Lung microvascular endothelial cell (primary cell): Measurements from ENCODE around the gene DACH1. TPM values are rescaled to one million over a fixed set of nuclear protein-coding genes. Genes with fewer than 3 reads are reported as not detected.

ENCODE experiments used
- DNase-seq, 2 donors: peaks; one replicate each; pipeline versions ENCODE4 v3.0.0 to v3.0.0-alpha.2; 2010; ENCODE audit warnings: low read depth in 2 of 2
- total RNA-seq: library from RNA; depleted of rRNA; stranded (reverse); fragments of >200 nt; gene quantifications from 2 replicates; pipeline ENCODE4 v1.2.1, GENCODE V29; 2014

DACH1 gene
- total RNA-seq, 1 donor from 2014 or later, result 0.20 TPM

- no peak for DNase-seq
Observed at GRCh38 chr13:71830736-71831135, 36.3 kb downstream of the DACH1 start.

- no peak for DNase-seq
Observed at GRCh38 chr13:71830323-71830722, 36.7 kb downstream of the DACH1 start.

DNA sequence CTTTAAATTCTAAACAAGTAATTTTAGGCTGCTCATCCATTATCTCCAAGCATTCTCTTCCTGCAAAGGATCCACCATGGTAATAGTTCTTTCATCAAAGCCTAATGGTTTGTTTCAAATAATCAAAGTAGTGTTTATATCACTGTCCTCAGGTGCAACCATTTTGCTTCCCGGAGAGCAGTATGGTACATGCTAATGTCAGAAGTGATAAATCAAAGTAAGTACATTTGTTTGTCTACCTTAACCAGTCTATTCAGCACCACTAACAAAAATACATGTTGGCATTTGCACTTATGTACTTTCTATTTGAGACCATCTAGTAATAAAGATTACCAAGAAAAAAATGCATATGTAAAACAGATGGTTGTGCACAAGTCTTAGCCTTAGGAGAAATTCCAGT is 37.5 kb downstream of the DACH1 start:
- DNase-seq, result no peak

- DNase-seq, result no peak
Observed at GRCh38 chr13:71828564-71828963, 38.4 kb downstream of the DACH1 start.

DNA sequence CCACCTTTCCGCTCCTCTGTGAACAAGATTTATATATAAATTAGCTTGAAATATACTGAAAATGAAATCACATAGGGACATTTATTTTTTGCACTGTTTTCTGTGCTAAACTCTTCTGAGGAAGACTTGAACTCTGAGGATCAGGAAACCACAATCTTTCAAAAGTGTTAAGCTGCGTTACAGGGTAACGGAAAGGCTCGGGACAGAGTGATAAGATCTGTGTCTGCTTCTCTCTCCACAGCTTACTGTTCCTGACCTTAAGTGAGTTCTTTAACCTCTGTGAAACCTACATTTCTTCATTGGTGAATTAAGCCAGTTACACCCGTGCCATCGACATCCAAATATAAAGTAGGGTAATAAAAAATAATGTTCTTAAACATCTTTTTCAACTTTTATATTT is 38.9 kb downstream of the DACH1 start:
- DNase-seq, result no peak

DNA sequence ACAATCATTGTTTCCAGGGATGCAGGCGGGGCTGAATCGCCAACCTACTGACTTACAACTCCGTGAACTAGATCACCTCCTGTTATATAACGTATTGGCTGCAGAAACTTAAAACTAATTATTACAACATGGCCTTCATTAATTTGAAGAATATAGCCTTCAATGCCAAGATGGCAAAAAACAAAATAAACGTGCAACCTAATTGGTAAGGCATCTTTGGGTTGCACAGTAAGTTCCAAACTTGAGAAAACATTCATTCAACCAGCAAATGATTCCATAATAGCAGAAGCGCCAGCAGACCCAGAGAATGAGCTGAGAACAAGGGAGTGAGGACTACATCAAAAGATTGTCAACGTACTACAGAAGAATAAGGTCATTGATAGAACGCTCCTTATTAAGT is 39.8 kb downstream of the DACH1 start:
- DNase-seq, result no peak

DNA sequence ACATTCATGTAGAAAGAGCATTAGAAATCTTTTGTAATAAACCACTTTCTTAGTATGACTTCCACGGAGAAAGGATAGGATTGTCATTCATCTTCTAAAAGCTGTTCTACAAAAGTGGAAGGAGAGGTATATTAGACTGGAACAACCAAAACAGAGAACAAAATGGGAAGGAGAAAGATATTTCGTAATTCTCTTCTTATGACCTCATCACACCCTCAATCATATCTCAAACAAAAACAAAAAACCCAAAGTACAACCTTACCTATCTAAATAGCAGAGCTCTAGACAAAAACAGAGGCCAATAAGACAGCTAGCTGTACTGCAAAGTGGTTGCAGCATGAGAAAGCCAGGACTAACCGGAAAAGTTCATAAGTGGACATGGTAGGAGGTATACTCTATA is 46.3 kb downstream of the DACH1 start:
- DNase-seq, result no peak

GRCh38 chr13:71817335-71817734 is 49.7 kb downstream of the DACH1 start:
- DNase-seq, result no peak

DNA sequence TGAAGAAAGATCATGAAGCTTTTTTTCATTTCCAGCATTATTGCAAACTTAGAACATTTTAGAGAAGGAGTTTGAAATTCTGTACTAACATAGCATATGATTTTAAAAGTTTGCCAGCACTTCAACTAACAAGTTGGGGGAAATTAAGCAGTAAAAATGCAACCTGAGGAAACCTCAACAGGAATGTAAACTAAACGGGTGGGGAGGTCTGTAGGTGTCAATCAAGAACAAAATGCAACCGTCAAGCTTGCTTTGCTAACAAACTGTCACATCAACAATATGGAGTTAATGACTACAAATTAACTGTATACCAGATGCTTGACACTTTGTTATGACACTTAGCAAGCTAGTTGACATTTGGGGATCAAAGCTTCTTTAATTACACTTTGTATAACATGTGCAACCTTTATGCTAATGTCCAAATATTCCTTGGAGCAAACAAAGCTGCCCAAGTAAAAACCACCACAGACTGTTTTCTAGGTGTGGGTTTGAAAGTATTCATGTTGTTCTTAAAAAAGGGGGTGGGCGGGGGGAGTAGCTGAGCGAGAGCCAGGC is 52.1 kb downstream of the DACH1 start:
- no peak for DNase-seq

- DNase-seq, result no peak
Observed at GRCh38 chr13:71813187-71813586, 53.8 kb downstream of the DACH1 start.

DNA sequence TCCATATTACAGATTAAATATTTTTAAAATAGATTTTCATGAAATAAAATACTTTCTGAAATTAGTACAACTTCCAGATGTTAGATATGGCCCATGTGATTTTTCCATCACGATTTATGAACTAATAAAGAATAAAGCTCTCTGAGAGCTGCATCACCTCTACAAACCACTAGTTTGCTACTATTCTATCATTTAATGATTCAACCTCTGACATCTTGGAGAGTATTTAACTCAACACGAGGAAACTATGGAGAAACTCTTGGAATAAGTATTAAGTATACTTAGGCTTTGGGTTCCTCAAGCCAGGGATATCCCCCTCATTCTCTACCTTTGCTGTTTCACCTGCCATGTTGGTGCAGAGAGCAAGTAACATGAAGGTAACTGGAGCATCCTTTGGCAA is 55.7 kb downstream of the DACH1 start:
- no peak for DNase-seq

DNA sequence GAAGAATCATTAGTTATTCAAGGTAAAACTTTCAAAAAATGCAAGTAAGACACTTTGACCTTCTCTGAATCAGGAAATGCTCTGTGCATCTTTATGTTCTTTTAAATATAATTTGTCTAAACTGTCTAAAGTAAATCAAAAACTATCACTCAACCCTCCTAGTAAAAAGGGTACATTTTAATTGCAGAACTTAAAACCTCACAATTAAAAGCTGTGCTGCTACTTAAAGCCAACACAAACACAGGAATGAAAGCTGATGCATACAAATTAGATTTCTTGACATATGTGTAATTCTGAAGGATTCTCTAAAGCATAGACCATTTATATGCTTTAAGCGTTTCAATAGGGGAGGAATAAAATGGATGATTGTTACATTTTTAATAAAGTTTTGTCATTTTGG is 58.3 kb downstream of the DACH1 start:
- no peak for DNase-seq

- DNase-seq, result no peak
Observed at GRCh38 chr13:71806886-71807285, 60.1 kb downstream of the DACH1 start.

DNA sequence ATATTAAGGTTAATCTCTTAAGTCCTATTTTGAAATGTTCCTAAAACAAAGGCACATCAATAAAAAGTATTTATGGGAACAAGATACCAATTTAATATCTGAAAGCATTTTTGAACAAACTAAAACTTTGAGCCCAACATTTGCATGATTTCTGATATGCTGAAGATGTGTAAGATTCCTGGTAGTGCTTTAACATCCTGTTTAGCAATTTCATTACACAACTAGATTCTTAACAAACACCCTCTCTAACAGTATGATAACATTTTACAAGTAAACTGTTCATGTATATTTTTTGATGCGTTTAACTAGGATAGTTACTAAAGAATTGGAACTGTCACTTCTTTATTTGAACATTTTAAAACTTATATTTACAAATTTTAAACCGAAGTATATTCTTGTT is 63.9 kb downstream of the DACH1 start:
- DNase-seq, result no peak

GRCh38 chr13:71801781-71802180 is 65.2 kb downstream of the DACH1 start:
- no peak for DNase-seq

- DNase-seq, result no peak
Observed at GRCh38 chr13:71801165-71801760, 65.7 kb downstream of the DACH1 start.

DNA sequence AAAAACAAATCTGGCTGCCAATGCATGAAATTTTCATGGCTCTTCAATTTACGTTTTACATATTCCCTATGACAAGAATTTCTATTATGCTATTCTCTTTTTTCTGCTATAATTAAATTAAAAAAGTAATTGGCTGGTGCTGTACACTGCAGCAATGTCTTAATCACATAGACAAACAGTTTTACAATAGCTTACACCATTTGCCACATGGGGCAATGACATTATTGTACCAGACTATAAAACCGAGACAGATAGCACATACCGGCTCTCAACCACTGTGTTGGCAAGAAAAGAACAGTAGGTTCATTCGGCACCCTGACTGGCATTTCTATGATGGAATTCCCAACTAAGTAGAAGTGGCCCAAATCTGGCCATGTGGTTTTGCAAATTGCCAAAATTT is 67.7 kb downstream of the DACH1 start:
- no peak for DNase-seq

- no peak for DNase-seq
Observed at GRCh38 chr13:71798707-71799106, 68.3 kb downstream of the DACH1 start.

DNA sequence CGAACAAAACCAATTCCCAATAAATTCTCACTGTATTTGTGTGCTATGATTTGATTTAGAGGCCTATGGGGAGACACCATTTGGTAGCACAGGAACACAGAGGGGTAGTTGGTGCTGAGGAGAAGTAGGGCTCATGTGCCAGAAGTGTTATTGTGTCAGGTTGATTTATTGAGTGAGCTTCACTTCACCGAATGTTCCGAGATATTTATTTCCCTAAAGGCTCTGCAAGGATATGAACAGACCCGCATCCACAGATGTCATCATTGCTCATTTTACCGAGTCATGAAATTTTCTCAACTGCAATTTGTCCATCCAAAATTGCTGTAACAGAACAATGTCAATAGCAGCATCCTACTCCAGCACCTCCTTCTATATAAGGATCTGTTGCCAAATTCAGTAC is 69.5 kb downstream of the DACH1 start:
- DNase-seq, result no peak

DNA sequence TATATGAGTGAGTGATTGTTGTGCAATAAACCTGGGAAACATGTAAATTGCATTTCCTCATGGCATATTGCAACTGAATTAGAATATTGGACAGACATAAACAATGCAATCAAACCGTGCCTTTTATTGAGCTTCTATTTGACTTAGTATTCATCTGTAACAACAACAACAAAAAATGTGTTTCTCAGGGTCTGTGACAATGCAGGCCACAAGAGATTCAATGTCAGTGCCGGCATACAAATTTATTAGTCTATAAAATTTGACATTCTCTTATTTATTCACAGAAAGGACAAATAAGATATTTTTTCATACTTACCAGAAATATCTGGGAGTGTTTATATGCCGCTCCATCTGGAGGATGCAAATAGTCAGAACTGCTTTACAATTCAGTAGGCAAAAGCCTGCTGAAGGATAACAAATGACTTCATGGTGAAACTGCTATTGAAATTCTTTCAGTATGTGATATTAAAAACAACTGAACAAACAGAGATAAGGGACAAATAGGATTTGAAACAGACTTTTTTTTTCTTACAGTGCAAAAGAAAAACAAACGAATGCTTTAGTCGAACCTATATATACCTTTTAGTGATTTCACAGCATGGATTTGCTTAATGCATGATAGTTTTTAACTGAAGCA is 77.2 kb downstream of the DACH1 start:
- DNase-seq, result peak in 1 of 2 donors; percentile 1

GRCh38 chr13:71789037-71789436 is 78.0 kb downstream of the DACH1 start:
- no peak for DNase-seq

DNA sequence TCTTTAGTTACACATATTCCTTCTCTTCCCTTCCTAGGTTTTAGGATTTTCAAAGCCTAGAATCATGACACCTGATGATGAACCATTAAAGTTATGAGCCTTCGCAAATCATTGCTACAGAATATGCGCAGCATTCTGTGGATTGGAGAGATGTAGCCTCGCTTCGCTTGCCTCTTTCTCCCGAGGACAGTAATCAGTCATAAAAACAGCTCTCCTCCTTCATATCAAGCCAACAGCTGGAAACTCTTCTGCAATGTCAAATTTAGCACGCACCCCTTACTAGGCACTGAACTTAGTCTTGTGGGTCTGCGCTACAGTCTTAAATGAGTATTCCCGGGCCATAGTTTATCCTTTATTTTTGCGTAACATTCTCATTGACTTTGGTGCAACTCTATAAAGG is 79.6 kb downstream of the DACH1 start:
- no peak for DNase-seq

DNA sequence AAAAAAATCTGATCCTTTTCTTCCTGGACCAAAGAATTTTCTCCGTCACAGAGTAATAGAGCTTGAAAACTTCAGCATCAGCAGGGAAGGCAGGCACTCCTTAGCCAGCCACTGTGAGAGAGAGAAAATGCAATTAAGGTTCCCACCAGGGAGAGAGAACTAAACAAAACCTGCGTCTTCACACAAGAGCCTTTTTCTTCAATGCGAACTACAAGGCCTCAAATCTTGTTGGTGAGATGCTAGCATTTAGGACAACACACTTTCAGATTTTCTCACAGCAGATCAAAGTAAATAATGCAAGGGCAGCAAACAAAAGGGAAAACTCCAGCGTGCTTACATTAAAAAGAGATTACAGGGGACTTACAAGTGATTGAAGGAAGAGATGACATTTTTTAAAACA is 80.1 kb downstream of the DACH1 start:
- DNase-seq, result no peak

DNA sequence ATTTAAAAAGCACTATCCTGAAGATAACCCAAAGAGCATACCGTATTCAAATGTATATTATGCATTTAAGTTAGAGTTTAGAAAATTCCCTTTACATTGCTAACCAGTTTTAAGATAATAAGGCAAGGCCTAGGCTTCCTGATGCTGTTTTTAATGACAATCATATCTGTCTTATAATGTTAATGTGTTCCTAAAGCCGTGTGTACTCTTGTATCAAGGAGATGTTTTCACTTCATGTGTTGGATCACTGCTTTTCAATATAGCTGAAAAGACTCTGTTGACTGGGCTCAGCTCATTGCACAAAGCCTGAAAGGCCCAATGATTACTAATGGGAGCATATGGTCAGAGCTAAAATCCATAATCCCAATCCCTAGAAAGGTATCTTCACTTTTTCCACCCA is 81.6 kb downstream of the DACH1 start:
- no peak for DNase-seq
